Measurements from ENCODE around the gene ADPRHL1.
A peak's percentile ranks its signal among the peaks of the same experiment; 100 is the strongest.

The ADPRHL1 gene

DNA sequence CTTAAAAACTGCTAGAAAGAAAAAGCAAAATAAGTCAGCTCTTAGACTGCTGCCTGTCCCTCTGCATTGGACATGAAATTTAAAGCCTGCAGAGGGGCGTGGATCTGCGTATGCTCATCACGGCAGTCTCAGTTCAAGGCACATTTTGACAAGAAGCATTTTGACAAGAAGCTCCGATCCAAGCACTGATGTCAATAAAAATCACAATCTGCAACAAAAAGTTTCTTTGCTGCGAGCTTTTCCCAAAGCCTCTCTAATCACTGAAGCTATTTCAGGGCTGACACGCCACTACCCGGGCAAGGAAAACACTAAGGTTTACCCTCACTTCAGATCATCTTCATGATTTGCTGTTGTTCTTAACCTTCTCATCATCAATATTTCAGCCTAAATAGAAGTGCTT is 29.8 kb upstream of the ADPRHL1 start:
- TF ChIP-seq, protein P1, sequence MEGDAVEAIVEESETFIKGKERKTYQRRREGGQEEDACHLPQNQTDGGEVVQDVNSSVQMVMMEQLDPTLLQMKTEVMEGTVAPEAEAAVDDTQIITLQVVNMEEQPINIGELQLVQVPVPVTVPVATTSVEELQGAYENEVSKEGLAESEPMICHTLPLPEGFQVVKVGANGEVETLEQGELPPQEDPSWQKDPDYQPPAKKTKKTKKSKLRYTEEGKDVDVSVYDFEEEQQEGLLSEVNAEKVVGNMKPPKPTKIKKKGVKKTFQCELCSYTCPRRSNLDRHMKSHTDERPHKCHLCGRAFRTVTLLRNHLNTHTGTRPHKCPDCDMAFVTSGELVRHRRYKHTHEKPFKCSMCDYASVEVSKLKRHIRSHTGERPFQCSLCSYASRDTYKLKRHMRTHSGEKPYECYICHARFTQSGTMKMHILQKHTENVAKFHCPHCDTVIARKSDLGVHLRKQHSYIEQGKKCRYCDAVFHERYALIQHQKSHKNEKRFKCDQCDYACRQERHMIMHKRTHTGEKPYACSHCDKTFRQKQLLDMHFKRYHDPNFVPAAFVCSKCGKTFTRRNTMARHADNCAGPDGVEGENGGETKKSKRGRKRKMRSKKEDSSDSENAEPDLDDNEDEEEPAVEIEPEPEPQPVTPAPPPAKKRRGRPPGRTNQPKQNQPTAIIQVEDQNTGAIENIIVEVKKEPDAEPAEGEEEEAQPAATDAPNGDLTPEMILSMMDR (IDR thresholded peaks at IDR 0.05; ENCODE audit: low read depth, low read length) = no peak
- no peak for DNase-seq (ENCODE audit: low read depth in 2 of 2)
- no peak overlapping the region for H3K4me3 ChIP-seq (replicated peaks in 1 of 2; ENCODE audit: low read depth in 2 of 2, low read length in 2 of 2)

DNA sequence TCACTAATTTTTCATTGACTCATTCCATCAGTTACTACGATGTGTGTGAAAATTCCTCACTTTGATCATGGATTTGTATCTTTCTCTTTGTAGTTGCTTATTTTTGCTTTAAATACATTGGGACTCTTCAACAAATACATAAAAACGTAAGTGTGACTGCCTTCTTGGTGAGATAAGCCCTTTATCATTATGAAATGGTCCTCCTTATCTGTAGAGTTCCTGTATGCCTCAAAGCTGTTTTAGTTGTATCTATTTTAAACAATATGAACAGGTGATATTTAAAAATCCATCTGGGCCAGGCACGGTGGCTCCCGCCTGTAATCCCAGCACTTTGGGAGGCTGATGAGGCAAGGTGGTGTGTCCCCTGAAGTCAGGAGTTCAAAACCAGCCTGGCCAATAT is 25.9 kb upstream of the ADPRHL1 start:
- H3K4me3 ChIP-seq (replicated peaks in 1 of 2; ENCODE audit: low read depth in 2 of 2, low read length in 2 of 2) = no peak overlapping the region
- TF ChIP-seq, protein P1 (IDR thresholded peaks at IDR 0.05; ENCODE audit: low read depth, low read length) = no peak
- DNase-seq (ENCODE audit: low read depth in 2 of 2) = no peak

DNA sequence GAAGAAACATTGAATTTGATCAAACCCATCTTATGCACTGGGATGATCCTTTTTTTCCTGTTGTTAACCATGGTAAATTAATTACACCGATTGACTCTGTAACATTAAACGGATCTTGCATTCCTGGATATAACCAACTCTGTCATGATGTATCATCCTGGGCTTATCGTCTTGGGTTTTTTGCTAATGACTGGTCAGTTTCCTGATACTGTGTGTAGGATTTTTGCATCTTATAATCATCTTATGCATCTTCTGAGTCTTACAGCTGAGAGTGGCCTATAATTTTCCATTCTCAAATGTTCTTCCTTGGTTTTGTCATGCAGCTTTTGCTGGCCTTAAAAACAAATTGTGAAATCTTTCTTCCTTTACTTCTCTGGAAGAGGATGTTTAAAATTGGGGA is 24.4 kb upstream of the ADPRHL1 start:
- H3K4me3 ChIP-seq (replicated peaks in 1 of 2; ENCODE audit: low read depth in 2 of 2, low read length in 2 of 2) = no peak overlapping the region
- TF ChIP-seq, protein P1 (IDR thresholded peaks at IDR 0.05; ENCODE audit: low read depth, low read length) = no peak
- DNase-seq (ENCODE audit: low read depth in 2 of 2) = peak in 1 of 2 donors; percentile 22

DNA sequence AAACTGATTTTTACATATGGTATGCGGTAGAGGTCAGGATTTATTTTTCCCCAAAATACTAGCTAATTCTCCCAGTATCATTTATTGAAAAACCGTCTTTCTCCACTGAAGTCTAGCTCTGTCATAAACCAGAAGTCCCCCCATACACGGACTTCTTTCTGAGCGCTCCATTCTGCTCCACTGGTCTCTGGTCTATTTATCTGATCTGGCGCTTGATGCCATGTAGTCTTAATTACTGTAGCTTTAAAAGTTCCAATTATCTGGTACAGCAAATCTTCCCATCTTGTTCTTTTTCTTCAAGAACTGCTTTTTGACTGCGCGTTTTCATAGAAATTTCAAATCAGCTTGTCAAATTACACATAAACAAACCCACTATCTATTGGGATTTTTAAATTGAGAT is 23.5 kb upstream of the ADPRHL1 start:
- no peak for DNase-seq (ENCODE audit: low read depth in 2 of 2)
- TF ChIP-seq, protein P1 (IDR thresholded peaks at IDR 0.05; ENCODE audit: low read depth, low read length) = no peak
- no peak overlapping the region for H3K4me3 ChIP-seq (replicated peaks in 1 of 2; ENCODE audit: low read depth in 2 of 2, low read length in 2 of 2)

DNA sequence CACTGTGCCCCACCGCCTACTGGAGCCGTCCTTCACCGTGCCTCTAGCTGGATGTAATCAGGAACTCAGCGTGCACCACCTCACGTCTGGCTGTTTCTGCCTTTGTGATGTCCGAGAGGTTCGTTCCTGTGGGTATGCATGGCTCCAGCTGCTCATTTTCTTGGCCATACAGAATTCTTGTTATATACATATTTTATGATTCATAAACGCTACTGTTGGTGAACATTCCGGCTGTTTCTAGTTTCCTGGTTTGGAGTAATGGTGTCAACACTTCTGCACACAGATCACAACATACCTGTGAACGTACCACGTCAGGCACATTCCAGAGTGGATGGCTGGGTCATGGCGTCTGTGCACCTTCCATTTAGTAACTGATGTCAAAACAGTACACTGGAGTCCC is 22.6 kb upstream of the ADPRHL1 start:
- TF ChIP-seq, protein P1 (IDR thresholded peaks at IDR 0.05; ENCODE audit: low read depth, low read length) = no peak
- DNase-seq (ENCODE audit: low read depth in 2 of 2) = no peak
- H3K4me3 ChIP-seq (replicated peaks in 1 of 2; ENCODE audit: low read depth in 2 of 2, low read length in 2 of 2) = no peak overlapping the region

DNA sequence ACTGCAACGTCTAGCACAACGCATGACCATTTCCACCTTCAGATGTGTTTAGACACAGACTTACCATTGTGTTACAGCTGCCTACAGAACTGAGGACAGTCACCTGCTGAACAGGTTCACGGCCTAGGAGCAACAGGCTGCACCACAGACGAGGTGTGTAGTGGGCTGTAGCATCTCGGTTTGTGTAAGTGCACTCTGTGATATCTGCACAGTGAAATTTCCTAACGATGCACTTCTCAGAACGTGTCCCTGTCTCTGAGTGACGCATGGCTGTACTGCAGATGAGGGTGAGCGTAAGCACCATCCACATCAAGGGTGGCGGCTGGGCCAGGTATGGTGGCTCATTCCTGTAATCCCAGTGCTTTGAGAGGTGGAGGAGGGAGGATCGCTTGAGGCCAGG is 22.0 kb upstream of the ADPRHL1 start:
- no peak for DNase-seq (ENCODE audit: low read depth in 2 of 2)
- no peak overlapping the region for H3K4me3 ChIP-seq (replicated peaks in 1 of 2; ENCODE audit: low read depth in 2 of 2, low read length in 2 of 2)
- TF ChIP-seq, protein P1 (IDR thresholded peaks at IDR 0.05; ENCODE audit: low read depth, low read length) = no peak

DNA sequence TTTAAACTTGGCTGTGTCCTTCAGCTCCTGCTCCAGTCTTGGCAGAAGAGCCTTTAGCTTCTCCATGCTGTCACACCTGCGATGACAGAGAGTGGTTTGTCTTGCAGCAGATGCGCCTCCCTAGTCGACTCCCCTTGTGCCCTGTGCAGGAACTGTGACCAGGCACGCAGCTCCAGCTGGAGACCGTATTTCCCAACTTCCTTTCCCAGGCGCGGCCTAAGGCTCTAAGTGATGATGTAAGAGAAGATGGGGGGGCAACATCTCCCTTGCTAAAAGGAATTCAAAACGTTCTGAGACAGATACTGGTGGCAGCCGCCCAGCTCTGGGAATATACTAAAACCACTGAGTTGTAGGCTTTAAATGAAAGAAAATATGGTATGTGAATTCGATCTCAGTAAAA is 20.9 kb upstream of the ADPRHL1 start:
- H3K4me3 ChIP-seq (replicated peaks in 1 of 2; ENCODE audit: low read depth in 2 of 2, low read length in 2 of 2) = no peak overlapping the region
- TF ChIP-seq, protein P1 (IDR thresholded peaks at IDR 0.05; ENCODE audit: low read depth, low read length) = peak; percentile 4
- DNase-seq (ENCODE audit: low read depth in 2 of 2) = peak; percentile 88 to 92

Data from cardiac fibroblast (primary cell).